ENCODE measurements around the gene AHSG.
"Not testable (repeated sequence)": the region's sequence is repeated elsewhere in the genome, so short reads cannot be mapped to it uniquely, and the experiment has no call there.

Gene AHSG, protein sequence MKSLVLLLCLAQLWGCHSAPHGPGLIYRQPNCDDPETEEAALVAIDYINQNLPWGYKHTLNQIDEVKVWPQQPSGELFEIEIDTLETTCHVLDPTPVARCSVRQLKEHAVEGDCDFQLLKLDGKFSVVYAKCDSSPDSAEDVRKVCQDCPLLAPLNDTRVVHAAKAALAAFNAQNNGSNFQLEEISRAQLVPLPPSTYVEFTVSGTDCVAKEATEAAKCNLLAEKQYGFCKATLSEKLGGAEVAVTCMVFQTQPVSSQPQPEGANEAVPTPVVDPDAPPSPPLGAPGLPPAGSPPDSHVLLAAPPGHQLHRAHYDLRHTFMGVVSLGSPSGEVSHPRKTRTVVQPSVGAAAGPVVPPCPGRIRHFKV

GRCh38 chr3:186612721-186613636 lies at the start of gene AHSG:
Gene AHSG (plus strand): TSS chr3:186613060. CDS start chr3:186613142, 82 bp downstream.
- no peak for DNase-seq

DNA sequence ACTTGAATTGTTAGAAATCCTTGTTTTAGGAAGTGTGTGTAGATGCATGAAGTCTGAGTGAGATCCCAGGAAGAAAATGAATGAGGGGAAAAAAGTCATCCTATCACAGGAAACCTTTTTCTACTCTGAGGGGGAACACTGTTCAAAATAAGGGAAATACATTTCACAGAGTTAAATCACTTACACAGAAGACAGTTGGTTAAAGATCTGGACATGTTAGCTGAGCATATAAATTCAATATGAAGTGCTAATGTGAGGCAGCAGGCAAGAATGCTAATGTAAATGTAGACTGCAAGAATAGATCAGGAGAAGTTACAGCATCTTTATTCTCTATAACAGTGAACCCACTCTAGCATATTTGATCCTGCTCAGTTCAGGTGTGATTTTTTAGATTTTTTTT lies 48.3 kb upstream of the AHSG start:
- DNase-seq, result no peak

DNA sequence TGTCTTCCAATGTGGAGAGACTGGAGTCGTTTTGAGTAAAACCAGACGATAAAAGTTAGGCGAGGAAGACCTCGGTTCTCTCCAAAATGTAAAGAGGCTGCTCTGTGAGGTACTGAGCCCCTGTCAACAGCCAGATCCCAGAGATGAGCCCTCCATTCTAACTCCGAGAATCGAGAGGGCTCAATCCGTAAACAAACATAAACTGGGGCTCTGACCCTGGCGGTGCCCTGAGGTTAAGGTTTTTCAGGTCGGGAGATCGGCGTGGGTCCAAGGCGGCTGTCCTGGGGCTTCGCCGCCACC lies 46.1 kb upstream of the AHSG start:
- DNase-seq, result no peak

DNA sequence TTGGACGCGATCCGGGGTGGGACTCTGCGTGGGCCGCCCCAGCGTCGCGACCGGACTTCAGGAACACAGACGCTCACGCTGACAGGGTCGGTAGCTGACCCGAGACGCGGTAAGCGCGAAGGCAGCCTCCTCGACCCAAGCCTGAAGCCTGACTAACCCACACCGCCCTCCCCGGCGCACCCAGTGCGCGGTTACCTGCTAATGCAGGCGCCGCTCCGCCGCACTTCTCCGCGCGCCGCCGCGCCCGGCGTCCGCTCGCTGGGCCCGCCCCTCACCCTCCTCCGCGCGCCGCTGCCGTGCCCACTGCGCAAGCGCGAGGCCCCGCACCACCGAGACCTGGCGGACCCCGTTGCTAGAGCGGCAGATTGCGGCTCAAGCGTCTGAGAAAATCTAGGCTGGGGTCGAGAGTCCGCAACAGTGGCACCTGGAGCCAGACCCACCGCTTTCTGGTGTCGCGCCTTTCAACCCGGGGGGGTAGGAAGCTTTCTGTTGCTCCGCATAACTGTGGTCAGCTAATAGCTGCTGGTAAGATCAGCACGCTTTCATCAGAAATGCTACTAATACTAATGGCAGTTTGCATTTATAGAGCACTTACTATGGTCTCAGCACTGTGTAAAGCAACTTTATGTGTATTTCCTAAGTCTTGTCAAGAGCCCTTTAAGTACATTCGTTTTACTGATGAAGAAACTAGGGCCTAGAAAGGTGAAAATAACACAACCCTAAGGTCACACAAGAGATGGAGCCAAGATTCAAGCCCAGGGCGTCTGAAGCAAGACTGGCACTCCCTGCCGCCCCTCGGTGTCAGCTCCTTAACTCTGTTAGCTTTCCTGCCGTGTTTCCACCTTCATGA lies 45.6 kb upstream of the AHSG start, which contains the start of gene TBCCD1:
Gene TBCCD1, minus strand, starts transcription at position 268 of the 850 bp plus-strand sequence. CDS start 3,010 bp downstream, outside the sequence.
- peak; percentile 93 for DNase-seq

DNA sequence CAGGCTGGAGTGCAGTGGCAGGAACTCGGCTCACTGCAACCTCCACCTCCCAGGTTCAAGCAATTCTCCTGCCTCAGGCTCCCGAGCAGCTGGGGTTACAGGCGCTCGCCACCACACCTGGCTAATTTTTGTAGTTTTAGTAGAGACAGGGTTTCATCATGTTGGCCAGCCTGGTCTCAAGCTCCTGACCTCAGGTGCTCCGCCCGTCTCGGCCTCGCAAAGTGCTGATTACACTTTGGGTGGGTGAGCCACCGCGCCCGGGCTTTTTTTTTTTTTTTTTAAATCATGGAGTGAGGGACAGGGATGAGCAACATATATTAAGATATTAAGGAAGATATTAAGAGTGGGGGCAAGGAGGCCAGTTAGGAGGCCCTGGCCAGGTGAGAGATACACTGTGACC lies 43.5 kb upstream of the AHSG start:
- DNase-seq, result not testable (repeated sequence)

GRCh38 chr3:186569779-186570095 lies 43.1 kb upstream of the AHSG start:
- no peak for DNase-seq

- DNase-seq, result peak; percentile 98
Measured at GRCh38 chr3:186570096-186570940, 42.5 kb upstream of the AHSG start, which contains the start of gene DNAJB11. Gene DNAJB11 (plus strand): TSS chr3:186570720. CDS start chr3:186570898, 178 bp downstream.

DNA sequence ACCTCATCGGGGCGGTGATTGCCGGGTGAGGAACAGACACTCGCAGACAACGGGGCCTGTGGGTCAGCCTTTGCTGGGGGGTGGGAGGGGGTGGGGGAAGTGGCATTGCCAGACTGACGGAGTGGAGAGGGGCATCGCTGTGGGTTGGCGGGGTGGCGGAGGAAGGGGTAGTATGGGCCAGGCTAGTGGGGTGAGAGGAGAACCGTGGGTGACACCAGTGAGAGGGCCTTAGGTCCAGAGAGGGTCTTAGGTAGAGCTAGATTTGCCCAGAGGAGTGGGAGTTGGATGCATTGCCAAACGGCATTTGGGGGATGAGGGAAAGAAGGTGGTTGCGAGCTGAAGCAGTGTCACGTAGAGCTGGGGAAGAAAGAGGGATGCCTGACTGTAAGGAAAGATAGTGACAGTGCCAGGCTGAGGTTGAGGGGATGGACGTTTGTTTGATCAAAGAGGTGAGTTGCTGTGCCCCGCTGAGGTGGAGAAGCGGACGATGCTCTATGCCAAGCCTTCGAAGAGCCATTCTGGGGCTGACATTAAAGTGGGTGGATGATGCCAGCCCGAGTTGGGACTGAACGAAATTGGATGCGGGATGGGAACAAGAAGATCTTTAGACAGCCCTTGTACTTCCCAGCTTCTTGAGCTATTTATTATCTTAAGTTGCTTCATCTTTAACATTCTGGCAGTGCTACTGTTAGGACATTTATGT lies 41.8 kb upstream of the AHSG start:
- no peak for DNase-seq

DNA sequence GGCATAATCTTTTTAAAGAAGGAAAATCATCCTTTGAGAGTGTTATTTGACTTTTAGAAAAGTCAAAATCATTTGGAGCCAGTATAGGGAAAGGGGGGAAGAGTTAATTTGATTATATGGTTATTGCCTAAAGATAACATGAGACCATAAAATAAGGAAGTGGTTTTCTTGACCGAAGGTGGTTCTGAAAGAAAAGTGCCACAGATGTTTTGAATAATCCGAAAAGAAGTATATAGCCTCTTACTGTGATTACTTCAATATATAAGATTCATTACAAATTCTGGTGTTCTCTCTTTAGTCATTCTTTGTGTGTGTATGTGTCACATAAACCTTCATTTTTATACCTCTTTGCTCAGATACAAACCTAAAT lies 41.2 kb upstream of the AHSG start:
- DNase-seq, result no peak

- DNase-seq, result no peak
Measured at GRCh38 chr3:186577521-186577920, 35.3 kb upstream of the AHSG start.

- no peak for DNase-seq
Measured at GRCh38 chr3:186580785-186581184, 32.1 kb upstream of the AHSG start.

- DNase-seq, result no peak
Measured at GRCh38 chr3:186582541-186582940, 30.3 kb upstream of the AHSG start.

- DNase-seq, result no peak
Measured at GRCh38 chr3:186583831-186584230, 29.0 kb upstream of the AHSG start.

GRCh38 chr3:186586245-186586644 lies 26.6 kb upstream of the AHSG start:
- not testable (repeated sequence) for DNase-seq

DNA sequence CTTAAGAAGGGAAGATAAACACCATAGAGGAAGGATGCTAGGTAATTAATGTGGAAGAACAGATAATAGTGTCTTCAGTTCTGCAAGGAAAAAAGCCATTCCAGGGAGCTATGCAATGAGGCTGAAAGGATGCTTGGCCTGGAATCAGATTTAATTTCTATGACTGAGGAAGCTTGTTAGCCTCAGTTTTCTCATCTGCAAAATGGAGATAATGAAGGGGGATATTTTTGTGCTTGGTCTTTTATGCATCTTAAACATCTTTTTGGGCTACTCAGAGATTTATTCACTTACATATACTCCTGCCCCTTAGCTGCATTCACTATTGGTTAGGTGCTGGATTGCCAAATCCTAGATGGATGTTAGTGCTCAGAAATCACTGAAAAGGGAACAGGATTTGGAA lies 25.7 kb upstream of the AHSG start:
- no peak for DNase-seq

DNA sequence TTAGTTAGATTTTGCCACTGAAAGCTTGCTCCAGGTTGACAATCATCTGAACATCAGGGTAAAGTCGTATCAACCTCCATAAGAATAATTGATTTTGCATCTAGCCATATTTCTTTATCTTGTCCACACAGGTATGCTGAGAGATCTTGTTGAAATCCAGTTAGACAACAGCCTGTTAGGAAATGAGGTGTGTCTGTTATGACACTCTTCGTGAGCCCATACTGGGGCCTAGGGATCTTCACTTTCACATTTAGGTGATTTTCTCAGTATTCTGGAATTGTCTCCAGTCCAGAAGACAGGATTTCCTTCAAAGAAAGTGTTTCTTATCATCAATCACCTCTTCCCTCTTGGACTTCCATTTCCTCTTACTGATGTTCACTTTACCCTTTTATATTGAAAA lies 24.2 kb upstream of the AHSG start:
- no peak for DNase-seq

GRCh38 chr3:186589121-186589520 lies 23.7 kb upstream of the AHSG start:
- DNase-seq, result no peak

DNA sequence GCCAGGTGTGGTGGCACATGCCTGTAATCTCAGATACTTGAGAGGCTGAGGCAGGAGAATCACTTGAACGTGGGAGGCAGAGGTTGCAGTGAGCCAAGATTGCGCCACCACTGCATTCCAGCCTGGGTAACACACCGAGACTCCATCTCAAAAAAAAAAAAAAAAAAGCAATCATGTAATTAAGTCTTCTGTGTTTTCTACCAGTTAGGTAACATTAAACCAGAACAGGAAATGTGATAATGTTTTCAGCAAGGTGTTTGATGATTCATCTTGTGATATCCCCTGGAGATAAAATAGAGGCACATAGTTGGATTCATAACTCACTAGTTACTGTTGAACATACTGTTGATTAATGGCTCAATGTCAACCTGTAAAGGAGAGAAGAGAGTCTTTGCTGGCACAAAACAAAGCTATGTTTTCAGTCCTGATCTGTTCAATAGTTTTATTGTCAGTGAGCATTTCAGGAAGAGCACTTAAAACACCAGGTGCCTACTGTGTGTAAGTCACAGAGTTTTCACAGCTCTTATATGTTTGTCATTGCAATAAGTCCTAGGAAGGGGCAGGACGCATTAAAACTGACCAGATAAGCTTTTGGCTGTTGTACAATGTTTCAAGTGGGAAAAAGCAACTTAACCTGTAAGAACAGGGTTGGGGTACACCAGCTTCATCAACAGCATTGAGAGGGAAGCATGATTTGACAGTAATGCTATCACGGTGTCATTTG lies 22.8 kb upstream of the AHSG start:
- no peak for DNase-seq

GRCh38 chr3:186590580-186591295 lies 22.1 kb upstream of the AHSG start:
- no peak for DNase-seq

DNA sequence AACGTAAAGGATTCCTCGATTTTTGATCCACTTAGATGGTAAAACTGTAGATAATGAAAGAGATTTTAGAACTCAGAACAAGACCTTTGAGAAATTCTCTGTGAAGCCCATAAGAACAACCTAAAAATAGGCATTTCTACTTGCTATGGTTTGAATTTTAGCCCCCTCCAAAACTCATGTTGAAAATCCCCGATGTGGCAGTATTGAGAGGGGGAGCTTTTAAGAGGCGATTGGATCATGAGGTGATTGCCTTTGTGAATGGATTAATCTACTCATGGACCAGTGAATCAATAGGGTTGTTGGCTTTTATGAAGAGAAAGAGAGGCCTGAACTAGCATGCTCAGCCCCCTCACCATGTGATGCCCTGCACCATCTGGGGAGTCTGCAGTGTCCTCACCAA lies 20.2 kb upstream of the AHSG start:
- DNase-seq, result no peak

Data from T1000 (cell line).